ENCODE data around the gene GDF7.

GDF7 gene

DNA sequence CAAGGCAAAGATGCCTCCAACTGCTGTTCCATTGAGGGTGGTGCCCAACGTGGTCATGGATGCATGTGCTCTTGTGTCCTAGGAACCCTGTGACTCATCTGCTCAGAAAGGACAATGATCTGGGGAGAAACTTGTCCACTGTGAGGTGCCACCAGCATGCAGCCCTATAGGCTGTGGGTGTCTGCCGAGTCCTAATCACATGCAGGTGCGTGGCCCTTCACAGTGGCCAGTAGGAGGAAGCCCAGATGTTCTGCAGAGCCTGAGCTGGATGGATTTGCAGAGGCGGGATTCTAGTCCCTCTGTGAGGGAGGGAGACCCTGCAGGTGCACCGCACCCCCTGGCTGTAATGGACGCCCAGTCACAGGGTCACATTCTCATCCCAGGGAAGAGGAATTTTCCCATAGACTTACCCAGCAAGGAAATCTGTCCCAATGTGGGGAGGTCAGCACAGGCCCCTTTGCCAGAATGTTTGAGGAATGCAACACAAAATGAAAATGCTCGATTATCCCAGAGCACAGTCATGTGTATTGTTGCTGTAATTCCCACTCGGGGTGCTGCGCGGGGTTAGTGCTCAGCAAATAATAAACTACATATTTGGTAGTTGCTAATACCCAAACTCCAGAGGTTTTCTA lies 13.9 kb downstream of the GDF7 start:
- Histone ChIP-seq H3K36me3 (ENCODE audit: control insufficient read depth, insufficient read depth, low read length) (no peaks in the 10 kb centered on the region), H2AFZ (no peak overlapping the region), H3K79me2 (no peaks in the 10 kb centered on the region), H3K27ac (no peak overlapping the region), H3K27me3 (ENCODE audit: control insufficient read depth, insufficient read depth, low read length) (no peaks in the 10 kb centered on the region), H3K4me3 (ENCODE audit: low read depth, low read length) (no peak overlapping the region), H3K9me3 (ENCODE audit: control insufficient read depth, low read length) (no peaks in the 10 kb centered on the region), H3K4me2 (ENCODE audit: low read length) (no peak overlapping the region), H3K9ac (no peak overlapping the region), H3K4me1 (no peaks in the 10 kb centered on the region)
- TF ChIP-seq, protein P1, sequence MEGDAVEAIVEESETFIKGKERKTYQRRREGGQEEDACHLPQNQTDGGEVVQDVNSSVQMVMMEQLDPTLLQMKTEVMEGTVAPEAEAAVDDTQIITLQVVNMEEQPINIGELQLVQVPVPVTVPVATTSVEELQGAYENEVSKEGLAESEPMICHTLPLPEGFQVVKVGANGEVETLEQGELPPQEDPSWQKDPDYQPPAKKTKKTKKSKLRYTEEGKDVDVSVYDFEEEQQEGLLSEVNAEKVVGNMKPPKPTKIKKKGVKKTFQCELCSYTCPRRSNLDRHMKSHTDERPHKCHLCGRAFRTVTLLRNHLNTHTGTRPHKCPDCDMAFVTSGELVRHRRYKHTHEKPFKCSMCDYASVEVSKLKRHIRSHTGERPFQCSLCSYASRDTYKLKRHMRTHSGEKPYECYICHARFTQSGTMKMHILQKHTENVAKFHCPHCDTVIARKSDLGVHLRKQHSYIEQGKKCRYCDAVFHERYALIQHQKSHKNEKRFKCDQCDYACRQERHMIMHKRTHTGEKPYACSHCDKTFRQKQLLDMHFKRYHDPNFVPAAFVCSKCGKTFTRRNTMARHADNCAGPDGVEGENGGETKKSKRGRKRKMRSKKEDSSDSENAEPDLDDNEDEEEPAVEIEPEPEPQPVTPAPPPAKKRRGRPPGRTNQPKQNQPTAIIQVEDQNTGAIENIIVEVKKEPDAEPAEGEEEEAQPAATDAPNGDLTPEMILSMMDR (IDR thresholded peaks at IDR 0.05) = no peak

DNA sequence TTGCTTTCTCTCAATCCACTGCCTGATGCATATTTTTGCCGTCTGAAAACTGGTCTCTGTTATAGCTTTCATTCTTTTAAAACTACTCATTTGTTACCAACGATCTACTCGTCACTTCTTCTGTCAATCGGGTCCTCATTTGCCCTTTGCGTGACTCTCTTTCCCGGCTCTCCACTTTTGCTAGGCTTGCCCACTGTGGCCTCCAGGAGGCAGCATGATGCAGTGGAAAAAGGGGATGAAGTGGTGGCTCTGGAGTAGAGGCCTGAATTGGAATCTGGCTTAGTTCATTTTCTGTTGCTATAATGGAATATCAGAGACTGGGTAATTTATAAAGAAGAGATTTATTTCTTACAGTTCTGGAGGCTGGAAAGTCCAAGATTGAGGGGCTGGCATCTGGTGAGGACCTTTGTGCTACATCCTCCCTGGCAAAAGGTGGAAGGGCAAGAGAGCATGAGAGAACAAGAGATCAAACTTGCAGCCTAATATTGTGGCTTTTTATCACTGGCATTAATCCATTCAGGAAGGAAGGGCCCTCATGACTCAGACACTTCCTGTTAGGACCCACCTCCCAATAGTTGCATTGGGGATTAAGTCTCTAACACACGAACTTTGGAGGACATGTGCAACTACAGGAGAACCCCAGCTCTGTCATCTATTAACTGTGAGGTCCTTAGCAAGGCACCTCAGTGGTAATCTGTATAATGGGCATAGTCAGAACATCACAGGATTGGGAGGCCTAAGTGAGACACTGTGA lies 15.4 kb downstream of the GDF7 start:
- H3K27ac ChIP-seq = no peak overlapping the region
- H3K9me3 ChIP-seq (ENCODE audit: control insufficient read depth, low read length) = no peaks in the 10 kb centered on the region
- H3K4me2 ChIP-seq (ENCODE audit: low read length) = no peak overlapping the region
- H3K4me3 ChIP-seq (ENCODE audit: low read depth, low read length) = no peak overlapping the region
- TF ChIP-seq, protein P1 (IDR thresholded peaks at IDR 0.05) = peak; percentile 14
- no peaks in the 10 kb centered on the region for H3K79me2 ChIP-seq
- no peak overlapping the region for H3K9ac ChIP-seq
- no peaks in the 10 kb centered on the region for H3K4me1 ChIP-seq
- H3K27me3 ChIP-seq (ENCODE audit: control insufficient read depth, insufficient read depth, low read length) = no peaks in the 10 kb centered on the region
- no peaks in the 10 kb centered on the region for H3K36me3 ChIP-seq (ENCODE audit: control insufficient read depth, insufficient read depth, low read length)
- H2AFZ ChIP-seq = no peak overlapping the region

DNA sequence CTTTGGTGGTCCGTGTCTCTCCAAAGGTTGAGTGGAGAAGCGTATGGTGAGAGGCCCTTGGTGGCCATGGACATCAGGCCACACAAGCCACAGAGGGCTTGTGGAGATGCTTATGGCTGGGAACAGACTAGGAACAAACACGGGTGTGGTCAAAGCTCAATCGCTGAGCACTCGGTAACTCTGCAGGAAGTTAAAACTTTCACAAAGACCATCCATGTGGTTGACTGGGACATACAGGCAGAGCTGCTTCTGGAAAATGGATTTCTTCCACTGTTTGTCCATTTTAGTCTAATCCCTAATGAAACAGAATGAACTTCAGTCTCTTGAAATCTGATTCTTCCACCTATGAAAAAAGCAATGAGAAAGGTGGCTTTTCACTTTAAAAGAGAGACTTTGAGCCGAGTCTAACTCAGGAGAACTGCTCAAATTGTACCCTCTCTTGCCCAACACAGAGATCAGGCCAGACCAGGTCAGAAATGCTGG lies 17.7 kb downstream of the GDF7 start:
- H2AFZ ChIP-seq = no peak overlapping the region
- H3K4me3 ChIP-seq (ENCODE audit: low read depth, low read length) = no peak overlapping the region
- H3K36me3 ChIP-seq (ENCODE audit: control insufficient read depth, insufficient read depth, low read length) = no peaks in the 10 kb centered on the region
- H3K9me3 ChIP-seq (ENCODE audit: control insufficient read depth, low read length) = no peaks in the 10 kb centered on the region
- H3K27me3 ChIP-seq (ENCODE audit: control insufficient read depth, insufficient read depth, low read length) = no peaks in the 10 kb centered on the region
- no peak overlapping the region for H3K9ac ChIP-seq
- no peaks in the 10 kb centered on the region for H3K79me2 ChIP-seq
- H3K4me2 ChIP-seq (ENCODE audit: low read length) = no peak overlapping the region
- H3K27ac ChIP-seq = no peak overlapping the region
- TF ChIP-seq, protein P1 (IDR thresholded peaks at IDR 0.05) = no peak
- no peaks in the 10 kb centered on the region for H3K4me1 ChIP-seq

DNA sequence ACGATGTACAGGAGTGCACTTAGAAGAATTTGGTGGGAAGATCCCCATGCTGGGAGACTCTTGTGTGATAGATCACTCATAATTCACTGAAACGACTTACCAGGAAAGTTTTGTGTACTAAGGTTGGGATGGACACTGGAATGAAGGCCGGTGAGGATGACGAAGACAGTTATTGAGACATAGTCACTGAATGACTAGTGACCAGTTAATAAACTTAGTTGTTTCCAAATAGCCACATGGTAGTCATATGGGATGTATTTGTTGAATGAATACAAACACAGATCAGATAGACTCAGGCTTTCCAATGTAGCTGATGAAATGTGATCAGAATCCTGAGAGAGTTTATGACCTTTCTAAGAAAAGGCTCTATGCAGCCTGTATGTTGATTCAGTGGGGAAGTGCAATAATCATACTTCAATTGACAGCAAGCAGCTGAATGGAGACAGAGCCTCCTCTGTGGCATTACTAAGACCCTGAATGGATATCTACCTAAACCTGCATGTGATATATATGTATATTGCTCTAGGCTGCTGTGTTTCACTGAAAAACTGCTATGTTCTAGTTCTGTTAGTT lies 20.4 kb downstream of the GDF7 start:
- H3K27ac ChIP-seq = no peak overlapping the region
- no peaks in the 10 kb centered on the region for H3K9me3 ChIP-seq (ENCODE audit: control insufficient read depth, low read length)
- no peak overlapping the region for H3K9ac ChIP-seq
- H2AFZ ChIP-seq = no peak overlapping the region
- no peak overlapping the region for H3K4me2 ChIP-seq (ENCODE audit: low read length)
- H3K27me3 ChIP-seq (ENCODE audit: control insufficient read depth, insufficient read depth, low read length) = no peaks in the 10 kb centered on the region
- H3K79me2 ChIP-seq = no peaks in the 10 kb centered on the region
- no peak overlapping the region for H3K4me3 ChIP-seq (ENCODE audit: low read depth, low read length)
- no peaks in the 10 kb centered on the region for H3K36me3 ChIP-seq (ENCODE audit: control insufficient read depth, insufficient read depth, low read length)
- H3K4me1 ChIP-seq = no peaks in the 10 kb centered on the region
- TF ChIP-seq, protein P1 (IDR thresholded peaks at IDR 0.05) = no peak

All from parathyroid adenoma (tissue), 2 donors.